Neuronal stem cell (in vitro differentiated cells): Measurements from ENCODE around the gene RNF212B.

Source experiments
- DNase-seq: peaks from one replicate; pipeline ENCODE4 v3.0.0-alpha.2; 2013; ENCODE audit warnings: low spot score
- H2AFZ ChIP-seq: one replicate; pipeline ENCODE4 v1.6.1; 2013; ENCODE audit warnings: mild to moderate bottlenecking, low read length, inconsistent platforms
- H2AK5ac ChIP-seq: 2 replicates; pipeline ENCODE4 v1.6.1; 2013; ENCODE audit warnings: low read depth, mild to moderate bottlenecking, inconsistent platforms, low read length, moderate library complexity, mixed read lengths
- H2BK120ac ChIP-seq: 2 replicates; pipeline ENCODE4 v1.6.1; 2013; ENCODE audit warnings: low read depth, mild to moderate bottlenecking, inconsistent platforms, low read length, moderate library complexity, mixed read lengths
- H2BK12ac ChIP-seq: one replicate; pipeline ENCODE4 v1.6.1; 2013; ENCODE audit warnings: low read length, inconsistent platforms
- H2BK15ac ChIP-seq: 2 replicates; pipeline ENCODE4 v1.6.1; 2013; ENCODE audit warnings: mild to moderate bottlenecking, low read length, inconsistent platforms, mixed read lengths
- H2BK5ac ChIP-seq: one replicate; pipeline ENCODE4 v1.6.1; 2013; ENCODE audit warnings: inconsistent platforms, mild to moderate bottlenecking, low read length, moderate library complexity
- H3K14ac ChIP-seq: one replicate; pipeline ENCODE4 v1.6.1; 2013; ENCODE audit warnings: low read length, inconsistent platforms
- H3K18ac ChIP-seq: 2 replicates; pipeline ENCODE4 v1.6.1; 2013; ENCODE audit warnings: low read length, inconsistent platforms
- H3K23ac ChIP-seq: 2 replicates; pipeline ENCODE4 v1.6.1; 2013; ENCODE audit warnings: low read depth, mild to moderate bottlenecking, mixed read lengths, low read length, inconsistent platforms; ENCODE audit not compliant: poor library complexity
- H3K27ac ChIP-seq: replicated peaks from 3 replicates; pipeline ENCODE4 v1.5.1; 2013; ENCODE audit warnings: low read length, inconsistent platforms
- H3K27me3 ChIP-seq, 3 experiments: 2 replicates each; pipeline ENCODE4 v1.6.1; 2013; ENCODE audit warnings: low read length in 3 of 3, mild to moderate bottlenecking in 2 of 3, inconsistent platforms in 1 of 3, low read depth in 1 of 3, mixed read lengths in 1 of 3, moderate library complexity in 1 of 3; ENCODE audit not compliant: control insufficient read depth in 3 of 3, insufficient read depth in 3 of 3
- H3K36me3 ChIP-seq, 2 donors: replicated peaks in 1 of 2; 2 replicates each; pipeline ENCODE4 v1.6.1; 2013; ENCODE audit warnings: low read length in 2 of 2; ENCODE audit not compliant: control insufficient read depth in 2 of 2, insufficient read depth in 2 of 2
- H3K4ac ChIP-seq: 2 replicates; pipeline ENCODE4 v1.6.1; 2013; ENCODE audit warnings: inconsistent platforms, mild to moderate bottlenecking, low read length, moderate library complexity
- H3K4me1 ChIP-seq, 2 donors: 1 replicate in 1 of 2; 2 replicates in 1 of 2; pipeline ENCODE4 v1.6.1; 2013; ENCODE audit warnings: low read length in 2 of 2, low read depth in 1 of 2; ENCODE audit not compliant: control insufficient read depth in 2 of 2, insufficient read depth in 1 of 2
- H3K4me2 ChIP-seq: one replicate; pipeline ENCODE4 v1.6.1; 2013; ENCODE audit warnings: mild to moderate bottlenecking, low read length, inconsistent platforms; ENCODE audit not compliant: insufficient read depth, poor library complexity, severe bottlenecking
- H3K4me3 ChIP-seq, 2 donors: 2 replicates each; pipeline ENCODE4 v1.5.1; 2013; ENCODE audit warnings: low read length in 2 of 2, mild to moderate bottlenecking in 2 of 2, inconsistent platforms in 1 of 2, moderate library complexity in 1 of 2
- H3K79me1 ChIP-seq: one replicate; pipeline ENCODE4 v1.6.1; 2013; ENCODE audit warnings: low read depth, mild to moderate bottlenecking, inconsistent platforms, low read length, moderate library complexity
- H3K9ac ChIP-seq: one replicate; pipeline ENCODE4 v1.6.1; 2013; ENCODE audit warnings: mild to moderate bottlenecking, low read depth, low read length, inconsistent platforms; ENCODE audit not compliant: poor library complexity
- H3K9me3 ChIP-seq, 2 donors: replicated peaks in 1 of 2; 2 replicates each; pipeline versions ENCODE3 to v1.6.1; 2013; ENCODE audit warnings: low read length in 2 of 2, mild to moderate bottlenecking in 2 of 2, inconsistent platforms in 1 of 2, low read depth in 1 of 2, mixed read lengths in 1 of 2, moderate library complexity in 1 of 2; ENCODE audit not compliant: control insufficient read depth in 2 of 2, insufficient read depth in 1 of 2
- H4K8ac ChIP-seq: one replicate; pipeline ENCODE4 v1.6.1; 2013; ENCODE audit warnings: low read depth, mild to moderate bottlenecking, inconsistent platforms, low read length, moderate library complexity
- H4K91ac ChIP-seq: one replicate; pipeline ENCODE4 v1.6.1; 2013; ENCODE audit warnings: low read length, low read depth, mild to moderate bottlenecking, inconsistent platforms; ENCODE audit not compliant: poor library complexity
- WGBS, 2 donors: extraction: QIAGEN DNeasy Blood & Tissue Kit; methylation state at CpG; one replicate each; pipeline ENCODE4 v1.1.7; 2013; ENCODE audit warnings: missing lambda C conversion rate in 2 of 2, mixed read lengths in 1 of 2; ENCODE audit not compliant: insufficient read length in 2 of 2, insufficient replicate concordance in 1 of 2; ENCODE audit errors: extremely low coverage in 2 of 2; 5-methylcytosine and 5-hydroxymethylcytosine counted together

Gene RNF212B

DNA sequence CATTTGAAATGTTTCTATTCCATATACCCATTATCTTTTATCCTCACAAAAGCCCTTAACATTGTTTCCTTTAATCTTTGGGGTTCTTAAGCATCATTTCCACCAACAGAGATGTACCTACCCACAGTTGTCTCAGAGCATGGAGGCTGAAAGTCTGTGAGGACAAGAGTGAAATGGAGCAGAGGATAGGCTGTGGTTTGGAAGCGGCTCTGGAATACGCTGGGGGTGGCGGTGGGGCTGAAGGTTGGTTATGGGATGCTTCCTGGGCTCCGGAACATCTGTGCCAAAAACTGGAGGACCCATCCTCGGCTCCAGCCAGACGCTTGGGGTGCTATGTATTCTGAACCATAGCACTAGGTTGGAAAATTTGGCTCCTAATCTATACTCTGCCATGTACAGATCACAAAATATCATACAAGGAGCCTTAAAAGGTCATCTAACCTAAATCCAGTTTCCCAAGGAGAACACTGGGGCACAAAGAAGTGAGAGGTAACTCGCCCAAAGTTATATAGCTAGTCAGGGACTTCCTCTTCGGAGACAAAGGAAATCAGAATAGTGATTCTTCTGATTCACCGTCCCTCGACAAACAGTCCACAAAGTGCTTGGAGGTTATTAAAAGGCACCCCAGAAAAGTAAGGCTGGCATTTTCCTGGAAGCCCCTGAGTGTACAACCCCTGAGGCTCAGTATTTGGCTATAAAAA lies 62.4 kb downstream of the RNF212B start:
- no CpG with 5 or more reads among the region's 10 CpGs for WGBS, 2 donors
- DNase-seq = no peak
- no peaks in the 10 kb centered on the region for H3K27me3 ChIP-seq
- H2AK5ac ChIP-seq = no peak overlapping the region
- H3K79me1 ChIP-seq = no peaks in the 10 kb centered on the region
- no peaks in the 10 kb centered on the region for H3K9me3 ChIP-seq
- H2BK12ac ChIP-seq = no peak overlapping the region
- peak overlapping the region; percentile 61 to 82 for H3K4me3 ChIP-seq
- H4K91ac ChIP-seq = no peak overlapping the region
- H2BK120ac ChIP-seq = no peak overlapping the region
- H2BK15ac ChIP-seq = no peak overlapping the region
- H3K36me3 ChIP-seq = peaks cover 3 to 29% of the 10 kb centered on the region in 2 donors
- no peak overlapping the region for H2AFZ ChIP-seq
- no peak overlapping the region for H4K8ac ChIP-seq
- no peak overlapping the region for H2BK5ac ChIP-seq
- H3K4me2 ChIP-seq = peak overlapping the region; percentile 52
- peaks cover 1 to 20% of the 10 kb centered on the region in 2 donors for H3K4me1 ChIP-seq
- no peak overlapping the region for H3K23ac ChIP-seq
- no peak overlapping the region for H3K18ac ChIP-seq
- no peak overlapping the region for H3K14ac ChIP-seq
- no peak overlapping the region for H3K9ac ChIP-seq
- H3K27ac ChIP-seq = peak overlapping the region; percentile 95
- no peak overlapping the region for H3K4ac ChIP-seq

DNA sequence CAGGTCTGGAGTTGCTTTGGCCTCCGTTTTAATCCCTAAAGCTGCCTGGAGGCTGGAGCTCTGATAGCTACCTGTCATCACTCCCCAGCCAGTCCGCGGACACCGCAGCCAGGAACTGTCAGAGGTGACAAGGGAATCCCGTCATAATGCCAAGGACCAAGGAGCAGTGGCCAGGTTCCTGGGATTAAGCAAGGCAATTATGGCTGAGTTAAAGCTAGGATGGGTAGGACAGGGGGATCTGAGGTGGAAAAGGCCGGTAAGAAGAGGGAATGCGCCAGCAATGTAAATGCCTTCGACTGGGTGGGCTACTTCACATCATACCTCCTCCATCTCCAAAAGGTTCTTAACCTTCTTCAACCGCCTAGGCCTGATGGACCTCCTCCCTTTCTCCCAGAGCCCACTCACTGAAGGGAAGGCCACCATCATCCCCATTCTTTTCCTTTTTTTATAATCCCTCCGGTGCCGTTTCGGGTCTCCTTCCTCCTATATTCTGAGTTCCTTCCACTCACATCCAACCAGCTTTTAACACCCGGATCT lies 63.0 kb downstream of the RNF212B start:
- peak overlapping the region; percentile 95 for H3K27ac ChIP-seq
- DNase-seq = no peak

DNA sequence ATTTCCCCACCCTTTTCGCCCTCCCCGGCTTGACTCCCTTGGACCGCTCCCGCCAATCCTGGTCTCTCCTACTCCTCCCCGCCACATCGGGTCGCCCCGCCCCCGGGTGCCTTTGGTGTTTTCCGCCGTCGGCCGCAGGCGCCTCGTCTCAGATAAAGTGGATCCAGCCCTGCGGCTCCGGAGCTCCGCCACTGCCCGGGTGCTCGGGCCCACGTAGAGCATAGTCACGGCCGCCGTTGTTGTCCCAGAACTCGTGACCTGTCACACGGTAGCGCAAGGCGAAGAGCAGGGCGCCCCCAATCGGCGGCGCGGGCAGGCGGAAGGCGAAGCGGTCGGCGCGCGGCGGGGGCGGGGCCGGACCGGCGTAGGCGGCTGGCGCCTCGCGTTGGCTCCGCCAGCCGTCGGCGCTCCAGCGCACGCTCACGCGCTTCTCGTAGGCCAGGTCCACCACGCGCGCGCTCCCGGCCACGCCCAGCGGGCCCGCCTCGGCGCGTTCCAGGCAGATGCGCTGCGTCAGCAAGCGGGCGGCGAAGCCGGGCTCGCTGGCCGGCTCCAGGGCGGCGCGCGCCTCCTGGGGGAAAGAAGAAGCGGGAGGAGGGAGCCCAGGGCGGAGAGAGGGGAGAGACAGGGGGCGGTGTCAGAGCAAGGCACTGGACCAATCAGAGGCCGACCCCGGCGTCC lies 63.7 kb downstream of the RNF212B start:
- Histone ChIP-seq H3K4me2 (peak overlapping the region; percentile 91), H4K91ac (no peak overlapping the region), H2BK15ac (no peak overlapping the region), H2BK5ac (peak overlapping the region; percentile 49), H3K9me3 (no peaks in the 10 kb centered on the region), H3K27ac (peak overlapping the region; percentile 95), H3K9ac (peak overlapping the region; percentile 73), H4K8ac (no peak overlapping the region), H3K4me3 (peak overlapping the region; percentile 61 to 89), H3K4me1 (peaks cover 3 to 8% of the 10 kb centered on the region in 2 donors), H3K23ac (peak overlapping the region; percentile 69), H2BK120ac (no peak overlapping the region), H3K18ac (peak overlapping the region; percentile 89), H3K27me3 (no peaks in the 10 kb centered on the region), H2AFZ (peak overlapping the region; percentile 97), H2BK12ac (no peak overlapping the region), H3K79me1 (no peaks in the 10 kb centered on the region), H3K14ac (no peak overlapping the region), H2AK5ac (no peak overlapping the region), H3K4ac (no peak overlapping the region), H3K36me3 (peaks cover 3 to 29% of the 10 kb centered on the region in 2 donors)
- WGBS, 2 donors = no CpG with 5 or more reads among the region's 87 CpGs
- DNase-seq = peak; percentile 98

More for the DNA sequence above, 63.0 kb downstream of the RNF212B start:
- peak overlapping the region; percentile 54 for H2AFZ ChIP-seq
- no CpG with 5 or more reads among the region's 13 CpGs for WGBS, 2 donors
- H2BK15ac ChIP-seq = no peak overlapping the region
- no peak overlapping the region for H3K18ac ChIP-seq
- H3K9me3 ChIP-seq = no peaks in the 10 kb centered on the region
- H3K36me3 ChIP-seq = peaks cover 3 to 29% of the 10 kb centered on the region in 2 donors
- peak overlapping the region; percentile 52 for H3K4me2 ChIP-seq
- H3K23ac ChIP-seq = no peak overlapping the region
- no peaks in the 10 kb centered on the region for H3K27me3 ChIP-seq
- H2BK12ac ChIP-seq = no peak overlapping the region
- H2AK5ac ChIP-seq = no peak overlapping the region
- H2BK5ac ChIP-seq = no peak overlapping the region
- H4K91ac ChIP-seq = no peak overlapping the region
- H3K4me3 ChIP-seq = peak overlapping the region; percentile 61 to 82
- no peaks in the 10 kb centered on the region for H3K79me1 ChIP-seq
- H3K4me1 ChIP-seq = peaks cover 1 to 15% of the 10 kb centered on the region in 2 donors
- no peak overlapping the region for H3K14ac ChIP-seq
- no peak overlapping the region for H3K4ac ChIP-seq
- H3K9ac ChIP-seq = peak overlapping the region; percentile 10
- no peak overlapping the region for H2BK120ac ChIP-seq
- no peak overlapping the region for H4K8ac ChIP-seq

DNA sequence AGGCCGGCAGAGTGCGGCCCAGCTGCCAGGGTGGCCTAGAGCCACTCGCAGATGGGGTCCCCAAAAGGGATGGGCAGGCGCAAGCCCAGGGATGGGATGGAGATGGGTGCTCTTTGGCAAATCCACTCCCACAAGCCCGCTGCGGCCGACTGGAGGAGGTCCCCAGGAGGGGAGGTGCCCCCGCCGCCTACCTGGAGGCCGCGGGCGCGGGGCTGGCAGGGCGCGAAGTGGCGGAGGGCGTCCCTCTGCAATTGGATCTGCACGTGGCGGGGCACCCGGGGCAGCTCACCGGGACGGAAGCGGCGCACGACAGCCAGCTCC lies 64.2 kb downstream of the RNF212B start:
- Histone ChIP-seq H2BK15ac (peak overlapping the region; percentile 42), H4K8ac (no peak overlapping the region), H4K91ac (no peak overlapping the region), H3K4me2 (peak overlapping the region; percentile 91), H3K4me1 (peaks cover 3 to 6% of the 10 kb centered on the region in 2 donors), H2AK5ac (peak overlapping the region; percentile 13), H2BK5ac (peak overlapping the region; percentile 49), H3K23ac (peak overlapping the region; percentile 69), H3K14ac (no peak overlapping the region), H3K27ac (peak overlapping the region; percentile 85), H2AFZ (peak overlapping the region; percentile 97), H3K27me3 (no peaks in the 10 kb centered on the region), H3K4ac (no peak overlapping the region), H2BK120ac (no peak overlapping the region), H3K9me3 (no peaks in the 10 kb centered on the region), H3K9ac (peak overlapping the region; percentile 88), H3K79me1 (no peaks in the 10 kb centered on the region), H3K18ac (peak overlapping the region; percentile 94), H3K36me3 (peaks cover 3 to 24% of the 10 kb centered on the region in 2 donors), H2BK12ac (no peak overlapping the region), H3K4me3 (peak overlapping the region; percentile 61 to 83)
- no CpG with 5 or more reads among the region's 25 CpGs for whole genome bisulfite sequencing, 2 donors
- DNase-seq = no peak
